ENCODE measurements around the gene SLC28A1. TPM values are rescaled to one million over a fixed set of nuclear protein-coding genes. Genes with fewer than 3 reads are reported as not detected.

The SLC28A1 gene
- polyA plus RNA-seq, 1 donor = 0.39 TPM

- DNase-seq (ENCODE audit: low read depth) = no peak
These were observed 1.3 kb downstream of the SLC28A1 start for GRCh38 chr15:84885801-84886200.

GRCh38 chr15:84886211-84886983 is 1.9 kb downstream of the SLC28A1 start:
- DNase-seq (ENCODE audit: low read depth) = no peak

GRCh38 chr15:84886984-84887299 is 2.5 kb downstream of the SLC28A1 start:
- no peak for DNase-seq (ENCODE audit: low read depth)

GRCh38 chr15:84887938-84888337 is 3.5 kb downstream of the SLC28A1 start:
- no peak for DNase-seq (ENCODE audit: low read depth)

- no peak for DNase-seq (ENCODE audit: low read depth)
These were observed 4.2 kb downstream of the SLC28A1 start for GRCh38 chr15:84888639-84889038.

- DNase-seq (ENCODE audit: low read depth) = no peak
These were observed 5.0 kb downstream of the SLC28A1 start for GRCh38 chr15:84889313-84889990.

GRCh38 chr15:84889991-84890669 is 5.7 kb downstream of the SLC28A1 start:
- DNase-seq (ENCODE audit: low read depth) = no peak

- no peak for DNase-seq (ENCODE audit: low read depth)
These were observed 6.3 kb downstream of the SLC28A1 start for GRCh38 chr15:84890670-84891162.

GRCh38 chr15:84891339-84891738 is 6.9 kb downstream of the SLC28A1 start:
- DNase-seq (ENCODE audit: low read depth) = no peak

- no peak for DNase-seq (ENCODE audit: low read depth)
These were observed 8.4 kb downstream of the SLC28A1 start for GRCh38 chr15:84892786-84893307.

- no peak for DNase-seq (ENCODE audit: low read depth)
These were observed 9.1 kb downstream of the SLC28A1 start for GRCh38 chr15:84893607-84894006.

GRCh38 chr15:84894736-84895425 is 10.4 kb downstream of the SLC28A1 start:
- no peak for DNase-seq (ENCODE audit: low read depth)

- DNase-seq (ENCODE audit: low read depth) = no peak
These were observed 14.3 kb downstream of the SLC28A1 start for GRCh38 chr15:84898761-84899160.

GRCh38 chr15:84899750-84900149 is 15.3 kb downstream of the SLC28A1 start:
- DNase-seq (ENCODE audit: low read depth) = no peak

GRCh38 chr15:84901540-84901939 is 17.1 kb downstream of the SLC28A1 start:
- no peak for DNase-seq (ENCODE audit: low read depth)

GRCh38 chr15:84903751-84904150 is 19.3 kb downstream of the SLC28A1 start:
- DNase-seq (ENCODE audit: low read depth) = no peak

GRCh38 chr15:84904419-84904818 is 20.0 kb downstream of the SLC28A1 start:
- no peak for DNase-seq (ENCODE audit: low read depth)

GRCh38 chr15:84905016-84905916 is 20.8 kb downstream of the SLC28A1 start:
- no peak for DNase-seq (ENCODE audit: low read depth)

GRCh38 chr15:84907731-84908130 is 23.3 kb downstream of the SLC28A1 start:
- no peak for DNase-seq (ENCODE audit: low read depth)

- no peak for DNase-seq (ENCODE audit: low read depth)
These were observed 24.1 kb downstream of the SLC28A1 start for GRCh38 chr15:84908564-84908963.

GRCh38 chr15:84909029-84909428 is 24.6 kb downstream of the SLC28A1 start:
- no peak for DNase-seq (ENCODE audit: low read depth)

Measured in forelimb muscle (tissue), 1 donor.